ENCODE measurements around the gene C1orf21. TPM values are rescaled to one million over a fixed set of nuclear protein-coding genes. Genes with fewer than 3 reads are reported as not detected.

C1orf21 gene
- total and polyA plus RNA-seq, 2 donors (not counting 1 experiment from before 2014, with no cell fraction given), result under 0.01 to 0.32 TPM

GRCh38 chr1:184405094-184405800 lies 18.4 kb downstream of the C1orf21 start:
- H3K9ac ChIP-seq (ENCODE audit: low read length), result no peak overlapping the region
- ATAC-seq (ENCODE audit: low read depth), result no peak
- Mint-ChIP-seq H3K4me1 (no peaks in the 10 kb centered on the region), H3K27me3 (peaks cover 4% of the 10 kb centered on the region), H3K4me3 (no peak overlapping the region), H3K9me3 (ENCODE audit: insufficient read depth) (no peaks in the 10 kb centered on the region), H3K27ac (no peak overlapping the region)
- ChIA-PET CTCF (no interaction called here), POLR2A (no interaction called here)
- DNase-seq, result no peak
- no peak overlapping the region for H2AFZ ChIP-seq (ENCODE audit: insufficient read depth, low read depth, low read length, poor library complexity, severe bottlenecking)
- H4K20me1 ChIP-seq (ENCODE audit: control insufficient read depth, insufficient read depth, low read length, poor library complexity, severe bottlenecking), result no peaks in the 10 kb centered on the region
- 83% methylated on average over 1 of the region's 4 CpGs for WGBS (ENCODE audit: insufficient coverage)
- H3K4me2 ChIP-seq (replicated peaks; ENCODE audit: low read depth, low read length, poor library complexity, severe bottlenecking), result no peak overlapping the region
- no peaks in the 10 kb centered on the region for H3K4me1 ChIP-seq (ENCODE audit: control insufficient read depth in 2 of 2, insufficient read depth in 2 of 2, low read length in 2 of 2)
- intact Hi-C loops (cut with micrococcal nuclease), result no loop called here
- H3K4me3 ChIP-seq (ENCODE audit: control extremely low read depth in 1 of 5, extremely low read depth in 1 of 5, insufficient read depth in 1 of 5, low read depth in 2 of 5, low read length in 4 of 5), result no peak overlapping the region
- H3K9me3 ChIP-seq (ENCODE audit: control extremely low read depth in 1 of 3, control insufficient read depth in 2 of 3, insufficient read depth in 1 of 3, low read length in 2 of 3), result no peaks in the 10 kb centered on the region
- no peaks in the 10 kb centered on the region for H3K79me2 ChIP-seq (ENCODE audit: control insufficient read depth, insufficient read depth, low read length)
- no peaks in the 10 kb centered on the region for H3K27me3 ChIP-seq (replicated peaks in 1 of 4; ENCODE audit: control extremely low read depth in 1 of 4, control insufficient read depth in 3 of 4, insufficient read depth in 4 of 4, low read length in 3 of 4)
- TF ChIP-seq CTCF (IDR thresholded peaks at IDR 0.05) (no peak), EZH2 (IDR thresholded peaks at IDR 0.05; ENCODE audit: borderline replicate concordance, insufficient read depth, low read depth, low read length, poor library complexity, severe bottlenecking) (no peak)
- no peak overlapping the region for H3K27ac ChIP-seq (ENCODE audit: low read length in 2 of 2)
- no peaks in the 10 kb centered on the region for H3K36me3 ChIP-seq (replicated peaks in 1 of 2; ENCODE audit: control extremely low read depth in 1 of 2, control insufficient read depth in 1 of 2, extremely low read depth in 1 of 2, insufficient read depth in 2 of 2, low read length in 1 of 2)

GRCh38 chr1:184405801-184406142 lies 18.9 kb downstream of the C1orf21 start:
- no peaks in the 10 kb centered on the region for H3K4me1 ChIP-seq (ENCODE audit: control insufficient read depth in 2 of 2, insufficient read depth in 2 of 2, low read length in 2 of 2)
- POLR2A ChIA-PET, result no interaction called here
- no peaks in the 10 kb centered on the region for H3K36me3 ChIP-seq (replicated peaks in 1 of 2; ENCODE audit: control extremely low read depth in 1 of 2, control insufficient read depth in 1 of 2, extremely low read depth in 1 of 2, insufficient read depth in 2 of 2, low read length in 1 of 2)
- H4K20me1 ChIP-seq (ENCODE audit: control insufficient read depth, insufficient read depth, low read length, poor library complexity, severe bottlenecking), result no peaks in the 10 kb centered on the region
- H3K27me3 ChIP-seq (replicated peaks in 1 of 4; ENCODE audit: control extremely low read depth in 1 of 4, control insufficient read depth in 3 of 4, insufficient read depth in 4 of 4, low read length in 3 of 4), result no peaks in the 10 kb centered on the region
- H3K9me3 Mint-ChIP-seq (ENCODE audit: insufficient read depth), result no peaks in the 10 kb centered on the region
- H3K27ac Mint-ChIP-seq, result no peak overlapping the region
- H3K79me2 ChIP-seq (ENCODE audit: control insufficient read depth, insufficient read depth, low read length), result no peaks in the 10 kb centered on the region
- intact Hi-C loops (cut with micrococcal nuclease), result no loop called here
- H3K4me1 Mint-ChIP-seq, result no peaks in the 10 kb centered on the region
- no CpG with 5 or more reads among the region's 1 CpG for WGBS (ENCODE audit: insufficient coverage)
- CTCF ChIA-PET, result no interaction called here
- no peak overlapping the region for H3K9ac ChIP-seq (ENCODE audit: low read length)
- H3K4me3 Mint-ChIP-seq, result no peak overlapping the region
- DNase-seq (no peak), ATAC-seq (ENCODE audit: low read depth) (no peak)
- H3K27ac ChIP-seq (ENCODE audit: low read length in 2 of 2), result no peak overlapping the region
- H3K4me2 ChIP-seq (replicated peaks; ENCODE audit: low read depth, low read length, poor library complexity, severe bottlenecking), result no peak overlapping the region
- no peaks in the 10 kb centered on the region for H3K9me3 ChIP-seq (ENCODE audit: control extremely low read depth in 1 of 3, control insufficient read depth in 2 of 3, insufficient read depth in 1 of 3, low read length in 2 of 3)
- H2AFZ ChIP-seq (ENCODE audit: insufficient read depth, low read depth, low read length, poor library complexity, severe bottlenecking), result no peak overlapping the region
- TF ChIP-seq CTCF (IDR thresholded peaks at IDR 0.05) (no peak), EZH2 (IDR thresholded peaks at IDR 0.05; ENCODE audit: borderline replicate concordance, insufficient read depth, low read depth, low read length, poor library complexity, severe bottlenecking) (no peak)
- peaks cover 4% of the 10 kb centered on the region for H3K27me3 Mint-ChIP-seq
- H3K4me3 ChIP-seq (ENCODE audit: control extremely low read depth in 1 of 5, extremely low read depth in 1 of 5, insufficient read depth in 1 of 5, low read depth in 2 of 5, low read length in 4 of 5), result no peak overlapping the region
